H9 (cell line): ENCODE measurements around the gene BTN3A1. TPM values are rescaled to one million over a fixed set of nuclear protein-coding genes. Genes with fewer than 3 reads are reported as not detected.

Experiments
- DNase-seq: peaks from one replicate; pipeline ENCODE4 v3.0.0-alpha.2; 2017
- H2AFZ ChIP-seq: one replicate; pipeline ENCODE4 v1.6.1; 2013; ENCODE audit warnings: mild to moderate bottlenecking, low read length, control low read depth, moderate library complexity
- H2AK5ac ChIP-seq: 2 replicates; pipeline ENCODE4 v1.6.1; 2013; ENCODE audit warnings: low read length, control low read depth, mixed read lengths; ENCODE audit not compliant: insufficient read length
- H2BK120ac ChIP-seq: one replicate; pipeline ENCODE4 v1.6.1; 2013; ENCODE audit warnings: low read depth, mild to moderate bottlenecking, low read length, control low read depth, inconsistent platforms; ENCODE audit not compliant: poor library complexity, severe bottlenecking
- H2BK12ac ChIP-seq: 2 replicates; pipeline ENCODE4 v1.6.1; 2013; ENCODE audit warnings: low read length, control low read depth, mixed read lengths, low read depth; ENCODE audit not compliant: insufficient read length
- H2BK15ac ChIP-seq: 2 replicates; pipeline ENCODE4 v1.6.1; 2013; ENCODE audit warnings: low read depth, low read length, control low read depth
- H2BK20ac ChIP-seq: one replicate; pipeline ENCODE4 v1.6.1; 2013; ENCODE audit warnings: low read depth, mild to moderate bottlenecking, low read length, control low read depth, inconsistent platforms; ENCODE audit not compliant: poor library complexity, severe bottlenecking
- H2BK5ac ChIP-seq: 2 replicates; pipeline ENCODE4 v1.6.1; 2013; ENCODE audit warnings: low read length, control low read depth, mixed read lengths; ENCODE audit not compliant: insufficient read length
- H3K14ac ChIP-seq: 2 replicates; pipeline ENCODE4 v1.6.1; 2013; ENCODE audit warnings: low read length, control low read depth; ENCODE audit not compliant: insufficient read depth
- H3K18ac ChIP-seq: 2 replicates; pipeline ENCODE4 v1.6.1; 2013; ENCODE audit warnings: low read depth, mild to moderate bottlenecking, mixed read lengths, low read length, control low read depth; ENCODE audit not compliant: insufficient read length
- H3K23ac ChIP-seq: 2 replicates; pipeline ENCODE4 v1.6.1; 2013; ENCODE audit warnings: low read length, control low read depth, mixed read lengths, low read depth; ENCODE audit not compliant: insufficient read length
- H3K23me2 ChIP-seq: 2 replicates; pipeline ENCODE4 v1.6.1; 2013; ENCODE audit warnings: low read depth, mild to moderate bottlenecking, mixed read lengths, low read length, control low read depth; ENCODE audit not compliant: insufficient read length, poor library complexity, severe bottlenecking
- H3K27ac ChIP-seq: 2 replicates; pipeline ENCODE4 v1.5.1; 2013; ENCODE audit warnings: low read length, control low read depth, mixed read lengths, low read depth; ENCODE audit not compliant: insufficient read length
- H3K27me3 ChIP-seq: 2 replicates; pipeline ENCODE4 v1.6.1; 2013; ENCODE audit warnings: low read length, control low read depth, inconsistent platforms; ENCODE audit not compliant: insufficient read depth
- H3K4ac ChIP-seq: 2 replicates; pipeline ENCODE4 v1.6.1; 2013; ENCODE audit warnings: low read depth, mild to moderate bottlenecking, control low read depth, inconsistent platforms, low read length, moderate library complexity
- H3K4me1 ChIP-seq: 2 replicates; pipeline ENCODE4 v1.6.1; 2013; ENCODE audit warnings: low read length, control low read depth, inconsistent platforms; ENCODE audit not compliant: insufficient read depth
- H3K4me2 ChIP-seq: 2 replicates; pipeline ENCODE4 v1.6.1; 2013; ENCODE audit warnings: low read length, control low read depth, mixed read lengths; ENCODE audit not compliant: insufficient read length, insufficient read depth
- H3K56ac ChIP-seq: 2 replicates; pipeline ENCODE4 v1.6.1; 2013; ENCODE audit warnings: low read depth, mild to moderate bottlenecking, mixed read lengths, low read length, control low read depth; ENCODE audit not compliant: insufficient read length
- H3K79me1 ChIP-seq: 2 replicates; pipeline ENCODE4 v1.6.1; 2013; ENCODE audit warnings: low read depth, mild to moderate bottlenecking, moderate library complexity, low read length, control low read depth, inconsistent platforms; ENCODE audit not compliant: insufficient read depth, poor library complexity, severe bottlenecking
- H3K79me2 ChIP-seq: 2 replicates; pipeline ENCODE4 v1.6.1; 2013; ENCODE audit warnings: low read length, control low read depth, inconsistent platforms; ENCODE audit not compliant: insufficient read depth
- H3K9ac ChIP-seq: 2 replicates; pipeline ENCODE4 v1.6.1; 2013; ENCODE audit warnings: low read length, control low read depth, mixed read lengths; ENCODE audit not compliant: insufficient read length; ENCODE audit errors: extremely low read depth
- H3K9me3 ChIP-seq: one replicate; pipeline ENCODE4 v1.6.1; 2013; ENCODE audit warnings: low read depth, low read length, inconsistent platforms; ENCODE audit not compliant: control insufficient read depth
- H3T11ph ChIP-seq: one replicate; pipeline ENCODE4 v1.6.1; 2013; ENCODE audit warnings: mild to moderate bottlenecking, low read length, control low read depth, inconsistent platforms
- H4K20me1 ChIP-seq: one replicate; pipeline ENCODE4 v1.6.1; 2013; ENCODE audit not compliant: control insufficient read depth, insufficient read length, insufficient read depth
- H4K5ac ChIP-seq: 2 replicates; pipeline ENCODE4 v1.6.1; 2013; ENCODE audit warnings: low read depth, mild to moderate bottlenecking, mixed read lengths, low read length, control low read depth; ENCODE audit not compliant: insufficient read length
- H4K8ac ChIP-seq: replicated peaks from 2 replicates; pipeline ENCODE4 v1.6.1; 2013; ENCODE audit warnings: low read length, control low read depth, mixed read lengths, low read depth; ENCODE audit not compliant: insufficient read length
- H4K91ac ChIP-seq: 2 replicates; pipeline ENCODE4 v1.6.1; 2013; ENCODE audit warnings: low read depth, mild to moderate bottlenecking, moderate library complexity, mixed read lengths, low read length, control low read depth; ENCODE audit not compliant: insufficient read length
- H3K27ac Mint-ChIP-seq, 3 experiments: 2 replicates in 2 of 3; 3 replicates in 1 of 3; pipeline ENCODE4 v1.8.0; 2020 to 2021; ENCODE audit warnings: mixed read lengths in 3 of 3, mild to moderate bottlenecking in 1 of 3, moderate library complexity in 1 of 3
- H3K27me3 Mint-ChIP-seq: 2 replicates; pipeline ENCODE4 v1.8.0; 2021; ENCODE audit warnings: low read depth, mild to moderate bottlenecking, moderate library complexity, mixed read lengths
- H3K36me3 Mint-ChIP-seq, 3 experiments: 2 replicates in 2 of 3; 3 replicates in 1 of 3; pipeline ENCODE4 v1.8.0; 2020 to 2021; ENCODE audit warnings: low read depth in 3 of 3, mixed read lengths in 3 of 3; ENCODE audit not compliant: insufficient read depth in 1 of 3
- H3K4me1 Mint-ChIP-seq, 2 experiments: 2 replicates each; pipeline ENCODE4 v1.8.0; 2020; ENCODE audit warnings: mixed read lengths in 2 of 2
- H3K4me3 Mint-ChIP-seq, 2 experiments: 2 replicates in 1 of 2; 3 replicates in 1 of 2; pipeline ENCODE4 v1.8.0; 2020 to 2021; ENCODE audit warnings: mild to moderate bottlenecking in 2 of 2, mixed read lengths in 2 of 2, moderate library complexity in 1 of 2
- H3K9me3 Mint-ChIP-seq, 2 experiments: 2 replicates in 1 of 2; 3 replicates in 1 of 2; pipeline ENCODE4 v1.8.0; 2020; ENCODE audit warnings: mild to moderate bottlenecking in 2 of 2, mixed read lengths in 2 of 2, moderate library complexity in 1 of 2
- CTCF ChIP-seq: fragments of 200-600 bp; sonication (generic); conservative IDR thresholded peaks from 3 replicates; pipeline ENCODE4 v1.8.0; 2021; ENCODE audit warnings: antibody characterized with exemption, mild to moderate bottlenecking
- WGBS: extraction: QIAGEN DNeasy Blood & Tissue Kit; methylation state at CpG from one replicate; pipeline ENCODE4 v1.1.7; 2013; ENCODE audit warnings: missing lambda C conversion rate, low lambda C conversion rate, mixed read lengths; ENCODE audit not compliant: insufficient read length; ENCODE audit errors: extremely low coverage; 5-methylcytosine and 5-hydroxymethylcytosine counted together
- total RNA-seq: library from RNA; stranded (reverse); gene quantifications from 2 replicates; pipeline ENCODE4 v1.2.1, GENCODE V29; 2021

The BTN3A1 gene
- total RNA-seq, 1 experiment from 2014 or later, result 2.5 TPM

GRCh38 chr6:26431258-26432172 lies 29.4 kb downstream of the BTN3A1 start:
- no peaks in the 10 kb centered on the region for H3K9me3 ChIP-seq
- H3K56ac ChIP-seq, result no peak overlapping the region
- no peak overlapping the region for H3K14ac ChIP-seq
- H3K4me1 ChIP-seq, result no peaks in the 10 kb centered on the region
- no peak overlapping the region for H2AK5ac ChIP-seq
- H3K18ac ChIP-seq, result no peak overlapping the region
- peaks cover 14 to 16% of the 10 kb centered on the region in 2 experiments for H3K9me3 Mint-ChIP-seq
- no peak overlapping the region for H3K4me2 ChIP-seq
- no peak overlapping the region for H3K9ac ChIP-seq
- H3K79me2 ChIP-seq, result no peaks in the 10 kb centered on the region
- H3K27me3 ChIP-seq, result no peaks in the 10 kb centered on the region
- no CpG with 5 or more reads among the region's 6 CpGs for WGBS
- no peak overlapping the region for H3K27ac Mint-ChIP-seq
- H3K27ac ChIP-seq, result no peak overlapping the region
- H3K79me1 ChIP-seq, result no peaks in the 10 kb centered on the region
- H2BK120ac ChIP-seq, result no peak overlapping the region
- H3K4me1 Mint-ChIP-seq, result no peaks in the 10 kb centered on the region
- H2BK15ac ChIP-seq, result no peak overlapping the region
- no peak overlapping the region for H3K23ac ChIP-seq
- no peak overlapping the region for H3T11ph ChIP-seq
- H4K91ac ChIP-seq, result no peak overlapping the region
- no peak overlapping the region for H3K4ac ChIP-seq
- no peak overlapping the region for H2AFZ ChIP-seq
- H3K4me3 Mint-ChIP-seq, result no peak overlapping the region
- no peak overlapping the region for H2BK12ac ChIP-seq
- no peak for DNase-seq
- no peaks in the 10 kb centered on the region; the same call in 1 of the 2 replicates for H3K27me3 Mint-ChIP-seq
- no peak overlapping the region for H2BK5ac ChIP-seq
- H4K20me1 ChIP-seq, result no peaks in the 10 kb centered on the region
- H3K36me3 Mint-ChIP-seq, result peaks cover 23 to 75% (median 53%) of the 10 kb centered on the region in 3 experiments
- no peak for TF ChIP-seq CTCF
- no peak overlapping the region for H2BK20ac ChIP-seq
- no peak overlapping the region for H4K5ac ChIP-seq
- no peaks in the 10 kb centered on the region for H3K23me2 ChIP-seq
- H4K8ac ChIP-seq, result no peak overlapping the region
